ENCODE results near the gene ACADM. TPM values are rescaled to one million over a fixed set of nuclear protein-coding genes. Genes with fewer than 3 reads are reported as not detected.
"Not testable (repeated sequence)": the region's sequence is repeated elsewhere in the genome, so short reads cannot be mapped to it uniquely, and the experiment has no call there.

The ACADM gene
- total and polyA plus RNA-seq, 8 donors = 9.8 to 33.5 (median 26.2) TPM

DNA sequence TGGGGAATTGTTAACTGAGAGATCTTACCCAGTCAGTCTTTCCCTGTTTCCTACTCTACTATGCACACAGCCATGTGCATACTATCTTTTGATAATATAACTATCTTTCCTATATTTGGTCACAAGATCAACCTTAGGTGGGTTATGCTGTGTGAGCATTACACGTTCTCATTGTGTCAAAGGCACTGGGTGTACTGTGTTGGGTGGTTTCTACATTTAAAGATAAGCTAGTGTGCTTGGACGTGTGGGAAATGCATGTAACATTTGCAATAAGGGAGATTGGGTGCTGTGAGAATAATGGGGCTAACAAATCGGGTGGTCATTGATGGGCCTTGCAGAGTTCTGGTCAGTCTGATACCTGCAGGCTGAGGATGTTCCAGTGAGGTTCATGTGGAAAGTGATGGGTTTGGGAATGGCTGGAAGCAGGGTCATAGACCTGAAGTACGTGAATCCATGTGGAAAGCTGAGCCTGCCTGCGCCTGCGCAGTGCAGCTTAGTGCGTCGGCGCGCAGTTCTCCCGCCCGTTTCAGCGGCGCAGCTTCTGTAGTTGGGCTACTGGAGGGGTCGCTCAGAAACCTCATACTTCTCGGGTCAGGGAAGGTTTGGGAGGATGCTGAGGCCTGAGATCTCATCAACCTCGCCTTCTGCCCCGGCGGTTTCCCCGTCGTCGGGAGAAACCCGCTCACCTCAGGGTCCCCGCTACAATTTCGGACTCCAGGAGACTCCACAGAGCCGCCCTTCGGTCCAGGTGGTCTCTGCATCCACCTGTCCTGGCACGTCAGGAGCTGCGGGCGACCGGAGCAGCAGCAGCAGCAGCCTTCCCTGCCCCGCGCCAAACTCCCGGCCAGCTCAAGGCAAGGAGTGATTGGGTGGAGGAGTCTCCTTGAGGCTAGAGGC lies 72.1 kb downstream of the ACADM start, which contains the start of gene MSH4:
Gene MSH4, plus strand, starts transcription at position 507 of the 897 bp plus-strand sequence. Its CDS starts 104 bp downstream, at position 611.
- peaks cover 0 to 47% (median 30%) of the 10 kb centered on the region in 3 donors for H3K36me3 ChIP-seq
- FAIRE-seq (no peak), ATAC-seq (peak in 3 of 4 donors; percentile 39 to 67 (median 46)), DNase-seq (peak in 3 of 6 donors; percentile 28 to 74 (median 58))
- intact Hi-C loops (cut with DNase I) = loop anchor here in 1 of 3 donors (10.0 kb wide), 1 partner anchor 72 kb away; the partner anchor contains the start of gene ACADM
- H3K4me3 ChIP-seq = no peak within 1 kb of the TSS
- no peaks in the 10 kb centered on the region for H3K9me3 ChIP-seq
- no peaks in the 10 kb centered on the region for H3K4me1 ChIP-seq
- no peak for TF ChIP-seq CTCF (IDR thresholded peaks at IDR 0.05)
- no peak within 1 kb of the TSS for H3K27ac ChIP-seq
- H3K27me3 ChIP-seq = no peaks in the 10 kb centered on the region
- WGBS, 2 donors = 75 to 86% methylated on average over 34 of the region's 34 CpGs

GRCh38 chr1:75797273-75797588 lies 72.7 kb downstream of the ACADM start:
- DNase-seq (no peak), ATAC-seq (no peak), FAIRE-seq (no peak)
- Histone ChIP-seq H3K4me3 (no peak overlapping the region), H3K27ac (no peak overlapping the region), H3K9me3 (no peaks in the 10 kb centered on the region), H3K27me3 (no peaks in the 10 kb centered on the region), H3K36me3 (peaks cover 0 to 40% (median 25%) of the 10 kb centered on the region in 3 donors), H3K4me1 (no peaks in the 10 kb centered on the region)
- TF ChIP-seq CTCF (IDR thresholded peaks at IDR 0.05) = no peak
- intact Hi-C loops (cut with DNase I) = loop anchor here in 1 of 3 donors (10.0 kb wide), 1 partner anchor 72 kb away; the partner anchor contains the start of gene ACADM
- WGBS, 2 donors = 76 to 78% methylated on average over 6 of the region's 6 CpGs

DNA sequence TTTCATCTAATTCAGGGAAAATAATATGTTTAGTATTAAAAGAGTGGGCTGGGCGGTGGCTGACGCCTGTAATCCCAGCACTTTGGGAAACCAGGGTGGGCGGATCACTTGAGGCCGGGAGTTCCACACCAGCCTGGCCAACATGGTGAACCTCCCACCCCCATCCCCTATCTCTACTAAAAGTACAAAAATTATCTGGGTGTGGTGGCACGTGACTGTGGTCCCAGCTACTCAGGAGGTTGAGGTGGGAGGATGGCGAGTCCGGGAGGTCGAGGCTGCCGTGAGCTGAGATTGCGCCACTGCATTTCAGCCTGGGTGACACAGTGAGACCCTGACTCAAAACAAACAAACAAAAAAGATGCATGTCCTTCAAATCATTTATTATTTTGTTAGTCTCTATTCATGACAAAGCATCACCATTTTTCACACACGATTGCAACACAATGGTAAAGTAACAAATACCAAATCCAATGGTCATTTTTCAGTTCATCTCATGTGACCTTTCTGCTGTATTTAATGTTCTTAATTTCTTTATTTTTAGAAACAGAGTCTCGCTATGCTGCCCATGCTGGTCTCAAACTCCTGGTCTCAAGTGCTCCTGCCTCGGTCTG lies 73.2 kb downstream of the ACADM start:
- ATAC-seq (no peak), FAIRE-seq (no peak), DNase-seq (no peak)
- Histone ChIP-seq H3K27ac (no peak overlapping the region), H3K27me3 (no peaks in the 10 kb centered on the region), H3K4me3 (no peak overlapping the region), H3K9me3 (no peaks in the 10 kb centered on the region), H3K36me3 (peaks cover 0 to 36% (median 20%) of the 10 kb centered on the region in 3 donors), H3K4me1 (no peaks in the 10 kb centered on the region)
- WGBS, 2 donors = 82 to 93% methylated on average over 13 of the region's 13 CpGs
- intact Hi-C loops (cut with DNase I) = loop anchor here in 1 of 3 donors (10.0 kb wide), 1 partner anchor 73 kb away; the partner anchor contains the start of gene ACADM
- no peak for TF ChIP-seq CTCF (IDR thresholded peaks at IDR 0.05)

DNA sequence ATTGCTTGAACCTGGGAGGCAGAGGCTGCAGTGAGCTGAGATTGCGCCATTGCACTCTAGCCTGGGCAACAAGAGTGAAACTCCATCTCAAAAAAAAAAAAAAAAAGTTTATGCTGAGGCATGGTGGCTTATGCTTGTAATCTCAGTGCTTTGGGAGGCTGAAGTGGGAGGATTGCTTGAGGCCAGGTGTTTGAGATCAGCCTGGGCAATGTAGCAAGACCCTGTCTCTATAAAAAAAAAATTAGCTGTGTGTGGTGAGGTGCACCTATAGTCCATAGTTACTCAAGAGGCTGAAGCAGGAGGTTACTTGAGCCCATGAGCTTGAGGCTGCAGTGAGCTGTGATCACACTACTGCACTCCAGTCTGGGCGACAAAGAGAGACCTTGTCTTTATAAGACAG lies 77.0 kb downstream of the ACADM start:
- H3K27me3 ChIP-seq; DNase-seq; H3K4me3 ChIP-seq; ATAC-seq; H3K27ac ChIP-seq; H3K4me1 ChIP-seq; FAIRE-seq; intact Hi-C loops (cut with DNase I); H3K9me3 ChIP-seq; H3K36me3 ChIP-seq: not testable (repeated sequence)
- WGBS, 2 donors = 91 to 92% methylated on average over 2 of the region's 2 CpGs

DNA sequence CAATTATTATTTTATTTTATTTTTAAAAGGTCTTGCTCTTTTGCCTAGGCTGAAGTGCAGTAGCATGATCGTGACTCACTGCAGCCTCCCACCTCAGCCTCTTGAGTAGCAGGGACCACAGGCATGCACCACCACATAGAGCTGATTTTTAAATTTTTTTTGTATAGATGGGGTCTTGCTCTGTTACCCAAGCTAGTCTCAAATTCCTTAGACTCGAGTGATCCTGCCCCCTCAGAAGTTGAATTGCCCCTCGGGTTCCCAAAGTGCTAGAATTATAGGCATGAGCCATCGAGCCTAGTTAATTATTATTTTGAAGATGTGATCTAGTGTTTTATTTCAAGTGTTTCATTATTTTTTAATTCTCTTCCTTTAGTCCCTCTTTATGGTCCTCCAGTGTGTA lies 84.4 kb downstream of the ACADM start:
- H3K9me3 ChIP-seq = no peaks in the 10 kb centered on the region
- no peaks in the 10 kb centered on the region for H3K4me1 ChIP-seq
- DNase-seq (no peak), ATAC-seq (no peak), FAIRE-seq (no peak)
- no peaks in the 10 kb centered on the region for H3K27me3 ChIP-seq
- no peak for TF ChIP-seq CTCF (IDR thresholded peaks at IDR 0.05)
- no peak overlapping the region for H3K27ac ChIP-seq
- WGBS, 2 donors = 66 to 69% methylated on average over 4 of the region's 4 CpGs
- H3K4me3 ChIP-seq = no peak overlapping the region
- H3K36me3 ChIP-seq = no peaks in the 10 kb centered on the region
- intact Hi-C loops (cut with DNase I) = no loop called here

DNA sequence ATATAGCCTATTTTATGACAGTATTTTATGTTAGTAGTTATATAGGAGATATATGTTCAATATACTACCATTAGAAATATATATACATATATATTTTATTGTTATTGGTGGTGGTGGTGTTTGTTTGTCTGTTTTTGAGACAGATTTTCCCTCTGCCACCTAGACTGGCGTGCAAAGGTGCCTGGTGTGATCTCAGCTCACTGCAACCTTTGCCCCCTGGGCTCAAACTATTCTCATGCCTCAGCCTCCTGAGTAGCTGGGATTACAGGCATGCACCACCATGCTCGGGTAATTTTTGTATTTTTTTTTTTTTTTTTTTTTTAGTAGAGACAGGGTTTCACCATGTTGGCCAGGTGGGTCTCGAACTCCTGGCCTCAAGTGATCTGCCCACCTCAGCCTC lies 85.6 kb downstream of the ACADM start:
- FAIRE-seq; DNase-seq; ATAC-seq; intact Hi-C loops (cut with DNase I); H3K4me1 ChIP-seq; H3K27ac ChIP-seq; H3K27me3 ChIP-seq; H3K9me3 ChIP-seq; H3K4me3 ChIP-seq; H3K36me3 ChIP-seq: not testable (repeated sequence)
- 86 to 96% methylated on average over 3 of the region's 3 CpGs for WGBS, 2 donors
